Measurements from ENCODE around the gene SPINK1. TPM values are rescaled to one million over a fixed set of nuclear protein-coding genes. Genes with fewer than 3 reads are reported as not detected.
"Not testable (repeated sequence)": the region's sequence is repeated elsewhere in the genome, so short reads cannot be mapped to it uniquely, and the experiment has no call there.

The SPINK1 gene
- total RNA-seq, 3 donors from 2014 or later, result 1.6 TPM; not detected in 2

GRCh38 chr5:147803926-147804325 is 27.5 kb downstream of the SPINK1 start:
- no peak overlapping the region for H3K27ac ChIP-seq
- no peak for DNase-seq (ENCODE audit: low spot score in 2 of 2)
- no peaks in the 10 kb centered on the region for H3K36me3 ChIP-seq
- H3K27me3 ChIP-seq, result no peaks in the 10 kb centered on the region
- no peak for TF ChIP-seq CTCF (IDR thresholded peaks at IDR 0.05)
- intact Hi-C loops (cut with DNase I; ENCODE audit: low total_unique reads), result no loop called here
- no peaks in the 10 kb centered on the region for H3K9me3 ChIP-seq
- H3K4me1 ChIP-seq, result no peaks in the 10 kb centered on the region
- no peak overlapping the region for H3K4me3 ChIP-seq

GRCh38 chr5:147803161-147803560 is 28.3 kb downstream of the SPINK1 start:
- H3K9me3 ChIP-seq; H3K27me3 ChIP-seq; intact Hi-C loops (cut with DNase I; ENCODE audit: low total_unique reads); DNase-seq (ENCODE audit: low spot score in 2 of 2); H3K27ac ChIP-seq; H3K36me3 ChIP-seq; H3K4me1 ChIP-seq; H3K4me3 ChIP-seq: not testable (repeated sequence)

GRCh38 chr5:147801461-147801860 is 30.0 kb downstream of the SPINK1 start:
- Histone ChIP-seq H3K36me3 (no peaks in the 10 kb centered on the region), H3K4me3 (no peak overlapping the region), H3K4me1 (no peaks in the 10 kb centered on the region), H3K27me3 (no peaks in the 10 kb centered on the region), H3K27ac (no peak overlapping the region), H3K9me3 (no peaks in the 10 kb centered on the region)
- intact Hi-C loops (cut with DNase I; ENCODE audit: low total_unique reads), result no loop called here
- TF ChIP-seq CTCF (IDR thresholded peaks at IDR 0.05) (no peak), POLR2A (IDR thresholded peaks at IDR 0.05) (no peak), POLR2AphosphoS5 (IDR thresholded peaks at IDR 0.05) (no peak)
- no peak for DNase-seq (ENCODE audit: low spot score in 2 of 2)

- Histone ChIP-seq H3K9me3 (no peaks in the 10 kb centered on the region), H3K27ac (no peak overlapping the region), H3K27me3 (no peaks in the 10 kb centered on the region), H3K4me3 (no peak overlapping the region), H3K4me1 (no peaks in the 10 kb centered on the region), H3K36me3 (no peaks in the 10 kb centered on the region)
- intact Hi-C loops (cut with DNase I; ENCODE audit: low total_unique reads), result no loop called here
- DNase-seq (ENCODE audit: low spot score in 2 of 2), result no peak
- no peak for TF ChIP-seq CTCF (IDR thresholded peaks at IDR 0.05)
- TF ChIP-seq POLR2A (IDR thresholded peaks at IDR 0.05), result no peak
- TF ChIP-seq POLR2AphosphoS5 (IDR thresholded peaks at IDR 0.05), result no peak
These were observed 31.0 kb downstream of the SPINK1 start for GRCh38 chr5:147800491-147800890.

- Histone ChIP-seq H3K27me3 (no peaks in the 10 kb centered on the region), H3K9me3 (no peaks in the 10 kb centered on the region), H3K36me3 (no peaks in the 10 kb centered on the region), H3K4me3 (no peak overlapping the region), H3K27ac (no peak overlapping the region), H3K4me1 (no peaks in the 10 kb centered on the region)
- intact Hi-C loops (cut with DNase I; ENCODE audit: low total_unique reads), result no loop called here
- no peak for DNase-seq (ENCODE audit: low spot score in 2 of 2)
- TF ChIP-seq POLR2A (IDR thresholded peaks at IDR 0.05), result no peak
- no peak for TF ChIP-seq CTCF (IDR thresholded peaks at IDR 0.05)
- no peak for TF ChIP-seq POLR2AphosphoS5 (IDR thresholded peaks at IDR 0.05)
These were observed 34.7 kb downstream of the SPINK1 start for GRCh38 chr5:147796556-147797308.

GRCh38 chr5:147791181-147791580 is 40.3 kb downstream of the SPINK1 start:
- Histone ChIP-seq H3K27ac (no peak overlapping the region), H3K4me1 (no peaks in the 10 kb centered on the region), H3K36me3 (no peaks in the 10 kb centered on the region), H3K27me3 (no peaks in the 10 kb centered on the region), H3K9me3 (no peaks in the 10 kb centered on the region), H3K4me3 (no peak overlapping the region)
- TF ChIP-seq POLR2AphosphoS5 (IDR thresholded peaks at IDR 0.05) (no peak), POLR2A (IDR thresholded peaks at IDR 0.05) (no peak), CTCF (IDR thresholded peaks at IDR 0.05) (no peak)
- no peak for DNase-seq (ENCODE audit: low spot score in 2 of 2)
- intact Hi-C loops (cut with DNase I; ENCODE audit: low total_unique reads), result no loop called here
